Panc1 (cell line): ENCODE measurements around the gene SPINK8. TPM values are rescaled to one million over a fixed set of nuclear protein-coding genes. Genes with fewer than 3 reads are reported as not detected.

Experiments used
- ATAC-seq: fragments of 200-7000 bp; cut with Tn5 transposase; 2 replicates; pipeline ENCODE4 v1.9.1; 2020; ENCODE audit warnings: mild to moderate bottlenecking, moderate library complexity
- BruUV-seq: library from RNA; stranded (reverse); fragments of 400-500 nt; replicated peaks from 2 replicates; lab custom pipeline; 2021; lab: Mats Ljungman, UMichigan
- CTCF ChIA-PET: fragments of 300-600 bp; sonication (Branson Sonifier 250); formaldehyde crosslinking; loops from one replicate; lab custom pipeline; 2022; ENCODE audit warnings: antibody characterized with exemption; lab: Charles Lee
- POLR2A ChIA-PET: fragments of 300-600 bp; sonication (Branson Sonifier 250); formaldehyde crosslinking; loops from one replicate; lab custom pipeline; 2022; ENCODE audit warnings: antibody characterized with exemption; lab: Charles Lee
- DNase-seq: peaks from one replicate; pipeline ENCODE4 v3.0.0-alpha.2; 2010; ENCODE audit warnings: low read depth, low spot score
- H3K27ac ChIP-seq: 2 replicates; pipeline ENCODE4 v1.5.1; 2011; ENCODE audit warnings: mild to moderate bottlenecking, low read length, inconsistent platforms
- H3K27me3 ChIP-seq: fragments of 200-500 bp; sonication (Bioruptor generic); 2 replicates; pipeline ENCODE4 v1.6.0; 2014; ENCODE audit warnings: low read length, inconsistent platforms; ENCODE audit not compliant: control insufficient read depth, insufficient read depth
- H3K36me3 ChIP-seq: fragments of 200-500 bp; sonication (Bioruptor generic); 2 replicates; pipeline ENCODE4 v1.5.1; 2014; ENCODE audit warnings: inconsistent platforms, mild to moderate bottlenecking, low read length, moderate library complexity; ENCODE audit not compliant: control insufficient read depth, insufficient read depth
- H3K4me1 ChIP-seq: 2 replicates; pipeline ENCODE4 v1.5.1; 2011; ENCODE audit warnings: inconsistent platforms, mild to moderate bottlenecking, low read length, moderate library complexity; ENCODE audit not compliant: control insufficient read depth, insufficient read depth
- H3K4me3 ChIP-seq, 2 experiments: 2 replicates each; pipeline ENCODE4 v1.5.1; 2011 to 2012; ENCODE audit warnings: low read depth in 2 of 2, low read length in 2 of 2, mild to moderate bottlenecking in 2 of 2, inconsistent platforms in 1 of 2, moderate library complexity in 1 of 2
- H3K9me3 ChIP-seq: fragments of 200-500 bp; sonication (Bioruptor generic); 2 replicates; pipeline ENCODE4 v1.5.1; 2014; ENCODE audit warnings: low read depth, mild to moderate bottlenecking, inconsistent platforms, low read length, moderate library complexity; ENCODE audit not compliant: control insufficient read depth, insufficient read depth
- POLR2AphosphoS5 ChIP-seq: IDR thresholded peaks from 2 replicates; pipeline ENCODE4 v1.6.1; 2012; ENCODE audit warnings: mild to moderate bottlenecking, low read depth, low read length, moderate library complexity
- REST ChIP-seq, 2 experiments: IDR thresholded peaks; 2 replicates each; pipeline ENCODE4 v1.6.1; 2011 to 2012; ENCODE audit warnings: low read depth in 2 of 2, control low read depth in 1 of 2, low read length in 1 of 2, mild to moderate bottlenecking in 1 of 2, moderate library complexity in 1 of 2; ENCODE audit not compliant: insufficient read depth in 1 of 2
- SIN3A ChIP-seq: IDR thresholded peaks from 2 replicates; pipeline ENCODE4 v1.6.1; 2012; ENCODE audit warnings: low read depth, mild to moderate bottlenecking, low read length, moderate library complexity, borderline replicate concordance; ENCODE audit not compliant: insufficient read depth
- TCF7L2 ChIP-seq: IDR thresholded peaks from 2 replicates; pipeline ENCODE4 v1.6.1; 2011; ENCODE audit warnings: mild to moderate bottlenecking, low read depth, low read length, inconsistent platforms
- in situ Hi-C: cut with HindIII; loops from 2 replicates; pipeline ENCODE4 v1.10.0; 2016; ENCODE audit warnings: low sequenced_read_pairs, low pct_unique_long_range_greater_than_20kb
- intact Hi-C: fragments of 100-400 bp; cut with micrococcal nuclease; formaldehyde crosslinking; loops from one replicate; pipeline ENCODE4 v1.10.0; 2022; ENCODE audit not compliant: unreplicated experiment
- total RNA-seq: library from RNA; stranded (reverse); gene quantifications from one replicate; pipeline ENCODE4 v1.2.1, GENCODE V29; 2021; ENCODE audit not compliant: unreplicated experiment
- TF ChIP-seq, protein P1 (sequence below): fragments of 450-650 bp; IDR thresholded peaks from 2 replicates; pipeline ENCODE4 v1.5.1; 2017; ENCODE audit warnings: mild to moderate bottlenecking

Gene SPINK8
- total RNA-seq, 1 experiment from 2014 or later = not detected

DNA sequence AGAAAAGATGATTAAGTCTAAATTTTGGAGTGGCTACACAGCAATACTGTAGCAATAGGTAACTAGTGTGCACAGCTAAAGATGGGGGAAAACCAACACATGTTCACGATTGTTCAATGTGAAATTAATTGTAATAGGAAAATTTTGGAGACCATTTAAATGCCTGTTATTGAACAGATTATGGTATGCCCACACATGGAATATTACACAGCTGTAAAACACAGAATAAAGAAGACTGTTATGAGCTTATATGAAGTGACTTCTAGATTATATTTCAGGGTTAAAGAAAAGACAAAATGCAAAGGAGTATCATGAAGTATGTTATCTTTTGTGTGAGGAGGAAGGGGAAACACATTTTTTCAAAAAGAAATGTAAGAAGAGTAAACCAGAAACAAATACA, 43.8 kb downstream of the SPINK8 start:
- TF ChIP-seq TCF7L2 = no peak
- TF ChIP-seq, protein P1, sequence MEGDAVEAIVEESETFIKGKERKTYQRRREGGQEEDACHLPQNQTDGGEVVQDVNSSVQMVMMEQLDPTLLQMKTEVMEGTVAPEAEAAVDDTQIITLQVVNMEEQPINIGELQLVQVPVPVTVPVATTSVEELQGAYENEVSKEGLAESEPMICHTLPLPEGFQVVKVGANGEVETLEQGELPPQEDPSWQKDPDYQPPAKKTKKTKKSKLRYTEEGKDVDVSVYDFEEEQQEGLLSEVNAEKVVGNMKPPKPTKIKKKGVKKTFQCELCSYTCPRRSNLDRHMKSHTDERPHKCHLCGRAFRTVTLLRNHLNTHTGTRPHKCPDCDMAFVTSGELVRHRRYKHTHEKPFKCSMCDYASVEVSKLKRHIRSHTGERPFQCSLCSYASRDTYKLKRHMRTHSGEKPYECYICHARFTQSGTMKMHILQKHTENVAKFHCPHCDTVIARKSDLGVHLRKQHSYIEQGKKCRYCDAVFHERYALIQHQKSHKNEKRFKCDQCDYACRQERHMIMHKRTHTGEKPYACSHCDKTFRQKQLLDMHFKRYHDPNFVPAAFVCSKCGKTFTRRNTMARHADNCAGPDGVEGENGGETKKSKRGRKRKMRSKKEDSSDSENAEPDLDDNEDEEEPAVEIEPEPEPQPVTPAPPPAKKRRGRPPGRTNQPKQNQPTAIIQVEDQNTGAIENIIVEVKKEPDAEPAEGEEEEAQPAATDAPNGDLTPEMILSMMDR = no peak
- no peak for TF ChIP-seq POLR2AphosphoS5
- no peak for TF ChIP-seq SIN3A
- no peak for TF ChIP-seq REST (IDR thresholded peaks at IDR 0.05; ENCODE audit: insufficient read depth in 1 of 2, low read depth in 2 of 2, low read length in 1 of 2)
- Histone ChIP-seq H3K9me3 (no peaks in the 10 kb centered on the region), H3K4me3 (no peak overlapping the region), H3K4me1 (no peaks in the 10 kb centered on the region), H3K36me3 (no peaks in the 10 kb centered on the region), H3K27me3 (no peaks in the 10 kb centered on the region), H3K27ac (no peak overlapping the region)
- ChIA-PET POLR2A (interaction anchor here (0.6 kb wide), 1 partner anchor 256 kb away, joined by 6 read pairs; no protein-coding TSS in a partner anchor), CTCF (interaction anchor here (0.7 kb wide), 1 partner anchor 147 kb away, joined by 3 read pairs; no protein-coding TSS in a partner anchor)
- intact Hi-C loops (no loop called here), in situ Hi-C loops (no loop called here)
- BruUV-seq = no TSS peak
- DNase-seq = no peak
- no peak for ATAC-seq

DNA sequence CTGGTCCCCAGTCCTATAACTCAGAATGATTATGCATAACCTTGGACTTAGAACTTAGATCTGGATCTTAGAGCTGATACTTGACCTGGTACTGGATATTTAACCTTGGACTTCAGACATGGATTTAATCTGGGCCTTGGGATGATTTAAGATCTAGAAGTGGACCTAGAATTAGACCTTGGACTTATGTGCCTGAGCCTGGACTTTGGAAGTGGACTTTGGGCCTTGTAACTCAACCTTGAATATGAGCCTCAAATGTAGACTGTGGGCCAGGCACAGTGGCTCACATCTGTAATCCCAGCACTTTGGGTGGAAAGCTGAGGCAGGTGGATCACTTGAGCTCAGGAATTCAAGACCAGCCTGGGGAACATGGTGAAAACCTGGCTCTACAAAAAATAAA, 46.4 kb downstream of the SPINK8 start:
- Histone ChIP-seq H3K36me3 (no peaks in the 10 kb centered on the region), H3K4me1 (no peaks in the 10 kb centered on the region), H3K27ac (no peak overlapping the region), H3K27me3 (no peaks in the 10 kb centered on the region), H3K4me3 (no peak overlapping the region), H3K9me3 (no peaks in the 10 kb centered on the region)
- intact Hi-C loops = no loop called here
- no TSS peak for BruUV-seq
- DNase-seq = no peak
- CTCF ChIA-PET = no interaction called here
- no peak for TF ChIP-seq REST (IDR thresholded peaks at IDR 0.05; ENCODE audit: insufficient read depth in 1 of 2, low read depth in 2 of 2, low read length in 1 of 2)
- POLR2A ChIA-PET = no interaction called here
- in situ Hi-C loops = no loop called here
- no peak for ATAC-seq
